ENCODE measurements around the gene RASAL1.

Gene RASAL1

GRCh38 chr12:113095405-113095804 is 40.2 kb downstream of the RASAL1 start:
- DNase-seq (ENCODE audit: low spot score): no peak

GRCh38 chr12:113094738-113095137 is 40.8 kb downstream of the RASAL1 start:
- no peak for DNase-seq (ENCODE audit: low spot score)

- DNase-seq (ENCODE audit: low spot score): no peak
Observed at GRCh38 chr12:113093409-113094101, 42.0 kb downstream of the RASAL1 start.

GRCh38 chr12:113092607-113093408 is 42.8 kb downstream of the RASAL1 start:
- peak; percentile 38 for DNase-seq (ENCODE audit: low spot score)

- no peak for DNase-seq (ENCODE audit: low spot score)
Observed at GRCh38 chr12:113091506-113091905, 44.1 kb downstream of the RASAL1 start.

GRCh38 chr12:113090740-113091139 is 44.8 kb downstream of the RASAL1 start:
- no peak for DNase-seq (ENCODE audit: low spot score)

- no peak for DNase-seq (ENCODE audit: low spot score)
Observed at GRCh38 chr12:113089839-113090238, 45.7 kb downstream of the RASAL1 start.

- no peak for DNase-seq (ENCODE audit: low spot score)
Observed at GRCh38 chr12:113088971-113089756, 46.4 kb downstream of the RASAL1 start.

GRCh38 chr12:113088037-113088436 is 47.5 kb downstream of the RASAL1 start:
- no peak for DNase-seq (ENCODE audit: low spot score)

- DNase-seq (ENCODE audit: low spot score): no peak
Observed at GRCh38 chr12:113087193-113087592, 48.4 kb downstream of the RASAL1 start.

- DNase-seq (ENCODE audit: low spot score): no peak
Observed at GRCh38 chr12:113086249-113087164, 49.1 kb downstream of the RASAL1 start.

GRCh38 chr12:113083863-113084435 is 51.6 kb downstream of the RASAL1 start:
- no peak for DNase-seq (ENCODE audit: low spot score)

- no peak for DNase-seq (ENCODE audit: low spot score)
Observed at GRCh38 chr12:113082486-113083148, 52.9 kb downstream of the RASAL1 start.

GRCh38 chr12:113081873-113082272 is 53.7 kb downstream of the RASAL1 start:
- DNase-seq (ENCODE audit: low spot score): no peak

GRCh38 chr12:113077859-113078255 is 57.7 kb downstream of the RASAL1 start:
- DNase-seq (ENCODE audit: low spot score): no peak

GRCh38 chr12:113077057-113077858 is 58.3 kb downstream of the RASAL1 start:
- no peak for DNase-seq (ENCODE audit: low spot score)

- DNase-seq (ENCODE audit: low spot score): no peak
Observed at GRCh38 chr12:113075137-113075683, 60.4 kb downstream of the RASAL1 start.

GRCh38 chr12:113073586-113073985 is 62.0 kb downstream of the RASAL1 start:
- DNase-seq (ENCODE audit: low spot score): no peak

GRCh38 chr12:113072136-113072535 is 63.4 kb downstream of the RASAL1 start:
- no peak for DNase-seq (ENCODE audit: low spot score)
